Colonic mucosa (tissue), 4 donors: Measurements from ENCODE around the gene ZNF41. TPM values are rescaled to one million over a fixed set of nuclear protein-coding genes. Genes with fewer than 3 reads are reported as not detected.

Source experiments
- DNase-seq: peaks from one replicate; pipeline ENCODE4 v3.0.0-alpha.2; 2020
- H3K27ac ChIP-seq: fragments of 200-600 bp; one replicate; pipeline ENCODE4 v1.8.0; 2021
- H3K27me3 ChIP-seq: fragments of 200-600 bp; one replicate; pipeline ENCODE4 v1.8.0; 2021
- H3K36me3 ChIP-seq: fragments of 200-600 bp; one replicate; pipeline ENCODE4 v1.8.0; 2021
- H3K4me1 ChIP-seq: fragments of 200-600 bp; one replicate; pipeline ENCODE4 v1.8.0; 2021; ENCODE audit warnings: mild to moderate bottlenecking
- H3K4me3 ChIP-seq: fragments of 200-600 bp; one replicate; pipeline ENCODE4 v1.8.0; 2021
- H3K9ac ChIP-seq, 2 donors: one replicate each; pipeline ENCODE4 v1.7.0; 2013; ENCODE audit warnings: control low read depth in 2 of 2, low read depth in 2 of 2, low read length in 2 of 2
- H3K9me3 ChIP-seq: fragments of 200-600 bp; one replicate; pipeline ENCODE4 v1.8.0; 2021
- CTCF ChIP-seq: fragments of 200-600 bp; IDR thresholded peaks from one replicate; pipeline ENCODE4 v1.8.0; 2022; ENCODE audit warnings: antibody characterized with exemption, mild to moderate bottlenecking
- intact Hi-C: fragments of 100-400 bp; cut with DNase I; formaldehyde crosslinking; loops from one replicate; pipeline ENCODE4 v1.14.1; 2022
- total RNA-seq, 2 donors: library from RNA; stranded (reverse); fragmentation: NEBNext Ultra II Directional in 1 of 2; extraction: Animal tissue kit (Norgen Biotek cat#: 25700) in 1 of 2; gene quantifications; one replicate each; pipeline ENCODE4 v1.2.1, GENCODE V29; 2021
- donor health status: healthy.
- donor health status: DM: no; HTN: no; CAD: no.
- donor health status: DM: no; HTN: no; CAD: no.

Gene ZNF41
- total RNA-seq, 2 donors from 2014 or later = 8.3 to 10.3 TPM

GRCh38 chrX:47503151-47503550 is 20.1 kb upstream of the ZNF41 start:
- Histone ChIP-seq H3K27ac (no peak overlapping the region), H3K4me3 (no peak overlapping the region), H3K9ac (no peak overlapping the region), H3K9me3 (no peaks in the 10 kb centered on the region), H3K4me1 (no peaks in the 10 kb centered on the region), H3K36me3 (no peaks in the 10 kb centered on the region), H3K27me3 (no peaks in the 10 kb centered on the region)
- intact Hi-C loops = no loop called here
- DNase-seq = no peak
- no peak for TF ChIP-seq CTCF

- H3K27ac ChIP-seq = no peak overlapping the region
- intact Hi-C loops = no loop called here
- no peaks in the 10 kb centered on the region for H3K36me3 ChIP-seq
- no peak overlapping the region for H3K4me3 ChIP-seq
- H3K27me3 ChIP-seq = no peaks in the 10 kb centered on the region
- TF ChIP-seq CTCF = no peak
- no peaks in the 10 kb centered on the region for H3K4me1 ChIP-seq
- H3K9ac ChIP-seq = no peak overlapping the region
- no peak for DNase-seq
- H3K9me3 ChIP-seq = no peaks in the 10 kb centered on the region
Observed at GRCh38 chrX:47502316-47503125, 19.5 kb upstream of the ZNF41 start.

GRCh38 chrX:47501226-47502074 is 18.4 kb upstream of the ZNF41 start:
- intact Hi-C loops = no loop called here
- no peaks in the 10 kb centered on the region for H3K4me1 ChIP-seq
- H3K27me3 ChIP-seq = no peaks in the 10 kb centered on the region
- H3K36me3 ChIP-seq = no peaks in the 10 kb centered on the region
- H3K9me3 ChIP-seq = no peaks in the 10 kb centered on the region
- DNase-seq = no peak
- no peak overlapping the region for H3K4me3 ChIP-seq
- TF ChIP-seq CTCF = no peak
- no peak overlapping the region for H3K27ac ChIP-seq
- no peak overlapping the region for H3K9ac ChIP-seq

GRCh38 chrX:47500554-47500953 is 17.5 kb upstream of the ZNF41 start:
- no peak overlapping the region for H3K9ac ChIP-seq
- H3K4me1 ChIP-seq = no peaks in the 10 kb centered on the region
- H3K27me3 ChIP-seq = no peaks in the 10 kb centered on the region
- H3K4me3 ChIP-seq = no peak overlapping the region
- TF ChIP-seq CTCF = no peak
- H3K9me3 ChIP-seq = no peaks in the 10 kb centered on the region
- no peak overlapping the region for H3K27ac ChIP-seq
- no peaks in the 10 kb centered on the region for H3K36me3 ChIP-seq
- intact Hi-C loops = no loop called here
- DNase-seq = no peak

- no peaks in the 10 kb centered on the region for H3K27me3 ChIP-seq
Observed at GRCh38 chrX:47499293-47499692, 16.3 kb upstream of the ZNF41 start.

More at GRCh38 chrX:47499293-47499692, 16.3 kb upstream of the ZNF41 start:
- H3K27ac ChIP-seq = no peak overlapping the region
- TF ChIP-seq CTCF = no peak
- no peaks in the 10 kb centered on the region for H3K9me3 ChIP-seq
- H3K36me3 ChIP-seq = no peaks in the 10 kb centered on the region
- no peak overlapping the region for H3K4me3 ChIP-seq
- no peak for DNase-seq
- intact Hi-C loops = no loop called here
- H3K9ac ChIP-seq = no peak overlapping the region
- H3K4me1 ChIP-seq = no peaks in the 10 kb centered on the region
